HCT116 (cell line): ENCODE results near the gene GYS1. TPM values are rescaled to one million over a fixed set of nuclear protein-coding genes. Genes with fewer than 3 reads are reported as not detected.

Experiments used
- ATAC-seq: fragments of 200-7000 bp; cut with Tn5 transposase; 2 replicates; pipeline ENCODE4 v1.9.1; 2020; ENCODE audit warnings: mild to moderate bottlenecking, moderate library complexity
- Bru-seq: library from RNA; stranded (reverse); fragments of 400-500 nt; gene quantifications from one replicate; lab custom pipeline; 2021; lab: Mats Ljungman, UMichigan
- BruChase-seq, 2 experiments: library from RNA; stranded (reverse); fragments of 400-500 nt; gene quantifications; one replicate each; lab custom pipeline; 2021; lab: Mats Ljungman, UMichigan
- BruUV-seq: library from RNA; stranded (reverse); fragments of 400-500 nt; replicated peaks from 2 replicates; lab custom pipeline; 2021; lab: Mats Ljungman, UMichigan
- CTCF ChIA-PET: fragments of 300-600 bp; sonication (Branson Sonifier 250); formaldehyde crosslinking; loops from one replicate; lab custom pipeline; 2021; ENCODE audit warnings: antibody characterized with exemption; lab: Charles Lee
- POLR2A ChIA-PET: fragments of 300-600, 350-600 bp; sonication (Branson Sonifier 250); formaldehyde crosslinking; loops from one replicate; lab custom pipeline; 2021; ENCODE audit warnings: antibody characterized with exemption; lab: Charles Lee
- RAD21 ChIA-PET, 2 experiments: fragments of 300-600 bp; sonication (Branson Sonifier 250); formaldehyde crosslinking; loops; one replicate each; lab custom pipeline; 2023; ENCODE audit warnings: low total read pairs in 2 of 2; ENCODE audit not compliant: uncharacterized antibody in 2 of 2, unreplicated experiment in 2 of 2, low non-redundant PET in 1 of 2; lab: Charles Lee
- DNase-seq: peaks from one replicate; pipeline ENCODE4 v3.0.0-alpha.2; 2010; ENCODE audit warnings: low read depth, low spot score
- H2AFZ ChIP-seq: fragments of 200-600 bp; shearing (Covaris generic), sonication (generic); 2 replicates; pipeline ENCODE4 v1.6.1; 2017; ENCODE audit warnings: low read depth, mixed run types, mixed read lengths, antibody characterized with exemption, low read length; ENCODE audit not compliant: poor library complexity, severe bottlenecking
- H3K27ac ChIP-seq: 2 replicates; pipeline ENCODE4 v1.5.1; 2012; ENCODE audit warnings: low read depth, low read length
- H3K27me3 ChIP-seq: fragments of 200-600 bp; sonication (generic); 2 replicates; pipeline ENCODE4 v1.6.1; 2016; ENCODE audit warnings: mixed run types, low read length, mixed read lengths; ENCODE audit not compliant: insufficient read depth
- H3K36me3 ChIP-seq, 2 experiments: fragments of 200-500 bp in 1 of 2; fragments of 200-600 bp in 1 of 2; sonication (Bioruptor generic) in 1 of 2; sonication (generic) in 1 of 2; 2 replicates each; pipeline versions ENCODE4 v1.5.1 to v1.6.1; 2014 to 2016; ENCODE audit warnings: low read length in 2 of 2, inconsistent platforms in 1 of 2, mixed read lengths in 1 of 2, mixed run types in 1 of 2; ENCODE audit not compliant: insufficient read depth in 2 of 2, control insufficient read depth in 1 of 2
- H3K4me1 ChIP-seq, 2 experiments: fragments of 200-600 bp in 1 of 2; sonication (generic) in 1 of 2; 2 replicates each; pipeline versions ENCODE4 v1.5.1 to v1.6.1; 2012 to 2017; ENCODE audit warnings: low read length in 2 of 2, inconsistent platforms in 1 of 2, mild to moderate bottlenecking in 1 of 2, mixed read lengths in 1 of 2, mixed run types in 1 of 2, moderate library complexity in 1 of 2; ENCODE audit not compliant: insufficient read depth in 2 of 2, control insufficient read depth in 1 of 2
- H3K4me2 ChIP-seq: fragments of 200-600 bp; sonication (generic); 2 replicates; pipeline ENCODE4 v1.6.1; 2017; ENCODE audit warnings: mixed run types, low read length, mixed read lengths
- H3K4me3 ChIP-seq, 2 experiments: fragments of 200-600 bp in 1 of 2; sonication (generic) in 1 of 2; replicated peaks in 1 of 2; 2 replicates each; pipeline ENCODE4 v1.5.1; 2011 to 2016; ENCODE audit warnings: low read length in 2 of 2, control low read depth in 1 of 2, low read depth in 1 of 2, mild to moderate bottlenecking in 1 of 2, mixed read lengths in 1 of 2, mixed run types in 1 of 2
- H3K79me2 ChIP-seq: fragments of 200-600 bp; sonication (generic); 2 replicates; pipeline ENCODE4 v1.6.1; 2017; ENCODE audit warnings: mild to moderate bottlenecking, mixed run types, low read length, moderate library complexity, mixed read lengths; ENCODE audit not compliant: insufficient read depth
- H3K9ac ChIP-seq: fragments of 200-600 bp; sonication (generic); 2 replicates; pipeline ENCODE4 v1.6.1; 2016; ENCODE audit warnings: low read length, mixed read lengths
- H3K9me2 ChIP-seq: fragments of 200-600 bp; sonication (generic), shearing (Covaris generic); 2 replicates; pipeline ENCODE4 v1.6.1; 2017; ENCODE audit warnings: mixed run types, mild to moderate bottlenecking, moderate library complexity; ENCODE audit not compliant: insufficient read depth
- H3K9me3 ChIP-seq, 2 experiments: fragments of 200-500 bp in 1 of 2; fragments of 200-600 bp in 1 of 2; sonication (Bioruptor generic) in 1 of 2; sonication (generic) in 1 of 2; 2 replicates each; pipeline ENCODE4 v1.6.1; 2014 to 2017; ENCODE audit warnings: low read length in 2 of 2, mixed read lengths in 2 of 2, inconsistent platforms in 1 of 2, low read depth in 1 of 2, mild to moderate bottlenecking in 1 of 2, mixed run types in 1 of 2, moderate library complexity in 1 of 2; ENCODE audit not compliant: control insufficient read depth in 1 of 2, insufficient read depth in 1 of 2
- H4K20me1 ChIP-seq: fragments of 200-600 bp; sonication (generic), shearing (Covaris generic); 2 replicates; pipeline ENCODE4 v1.6.1; 2017; ENCODE audit warnings: mixed run types, mild to moderate bottlenecking, moderate library complexity; ENCODE audit not compliant: insufficient read depth
- CBX3 ChIP-seq: IDR thresholded peaks from 2 replicates; pipeline ENCODE4 v1.6.1; 2012; ENCODE audit warnings: low read depth
- EGR1 ChIP-seq: IDR thresholded peaks from 2 replicates; pipeline ENCODE4 v1.6.1; 2012; ENCODE audit warnings: low read depth
- ELF1 ChIP-seq: IDR thresholded peaks from 2 replicates; pipeline ENCODE4 v1.6.1; 2012; ENCODE audit warnings: low read depth, borderline replicate concordance
- EZH2phosphoT487 ChIP-seq: fragments of 200-600 bp; IDR thresholded peaks from 2 replicates; pipeline ENCODE4 v1.6.1; 2018; ENCODE audit warnings: antibody characterized with exemption, borderline replicate concordance
- POLR2A ChIP-seq: IDR thresholded peaks from 2 replicates; pipeline ENCODE4 v1.7.0; 2011; ENCODE audit warnings: borderline replicate concordance; ENCODE audit not compliant: insufficient read depth, insufficient read length; ENCODE audit errors: extremely low read depth
- POLR2AphosphoS5 ChIP-seq: IDR thresholded peaks from 2 replicates; pipeline ENCODE4 v1.6.1; 2011; ENCODE audit warnings: mild to moderate bottlenecking, low read depth, low read length, moderate library complexity
- SIN3A ChIP-seq: IDR thresholded peaks from 2 replicates; pipeline ENCODE4 v1.6.1; 2012; ENCODE audit warnings: low read depth
- SP1 ChIP-seq: IDR thresholded peaks from 2 replicates; pipeline ENCODE4 v1.6.1; 2012; ENCODE audit warnings: low read depth
- SRF ChIP-seq: IDR thresholded peaks from 2 replicates; pipeline ENCODE4 v1.6.1; 2012; ENCODE audit warnings: low read depth
- TCF7L2 ChIP-seq: IDR thresholded peaks from 2 replicates; pipeline ENCODE4 v1.7.0; 2011; ENCODE audit warnings: borderline replicate concordance, inconsistent platforms; ENCODE audit not compliant: insufficient read depth, insufficient read length; ENCODE audit errors: extremely low read depth
- YY1 ChIP-seq: IDR thresholded peaks from 2 replicates; pipeline ENCODE4 v1.6.1; 2011; ENCODE audit warnings: low read length, low read depth, moderate library complexity, mild to moderate bottlenecking; ENCODE audit not compliant: insufficient replicate concordance; ENCODE audit errors: extremely low read depth
- ZFX ChIP-seq: fragments of 450-650 bp; IDR thresholded peaks from 2 replicates; pipeline ENCODE4 v1.6.1; 2017
- intact Hi-C: fragments of 100-400 bp; cut with micrococcal nuclease; formaldehyde crosslinking; loops from 2 replicates; pipeline ENCODE4 v1.10.0; 2022
- long read RNA-seq: library from polyadenylated mRNA; unstranded; transcript quantifications from one replicate; pipeline ENCODE4 v2.0.0, GENCODE V29; 2021; ENCODE audit not compliant: unreplicated experiment
- polyA plus RNA-seq: library from polyadenylated mRNA; unstranded; fragments of >200 nt; gene quantifications from 2 replicates; pipeline ENCODE4 v1.2.1, GENCODE V29; 2012; ENCODE audit warnings: missing spikeins
- total RNA-seq: library from RNA; stranded (reverse); gene quantifications from one replicate; pipeline ENCODE4 v1.2.1, GENCODE V29; 2021; ENCODE audit not compliant: unreplicated experiment
- TF ChIP-seq, protein P1 (sequence below): IDR thresholded peaks from 2 replicates; pipeline ENCODE4 v1.6.1; 2012; ENCODE audit warnings: low read depth
- TF ChIP-seq, protein P2 (sequence below): IDR thresholded peaks from 2 replicates; pipeline ENCODE4 v1.6.1; 2012
- TF ChIP-seq, protein P3 (sequence below), 3 experiments: fragments of 200-600 bp in 1 of 3; sonication (generic) in 1 of 3; IDR thresholded peaks in 2 of 3; conservative IDR thresholded peaks in 1 of 3; 2 replicates each; pipeline ENCODE4 v1.5.1; 2012 to 2017; ENCODE audit warnings: low read depth in 2 of 3, low read length in 2 of 3, antibody characterized with exemption in 1 of 3, borderline replicate concordance in 1 of 3, control low read depth in 1 of 3, mild to moderate bottlenecking in 1 of 3, mixed read lengths in 1 of 3, mixed run types in 1 of 3, moderate library complexity in 1 of 3; ENCODE audit not compliant: insufficient read depth in 1 of 3

Gene GYS1
- total RNA-seq (50.7 TPM), Bru-seq, nascent RNA (percentile 63 among the genes with signal in this experiment), BruChase-seq, experiment 1, labeled RNA remaining after a 6-hour chase (percentile 77 among the genes with signal in this experiment), BruChase-seq, experiment 2, labeled RNA remaining after a 2-hour chase (percentile 78 among the genes with signal in this experiment)
- 43.9 and 57.3 TPM in 2 replicates for polyA plus RNA-seq
- long read RNA-seq, partial matches to known transcripts, result 20 of 23 reads
- long read RNA-seq, other reads (novel, unspliced or antisense), result 3 of 23 reads

DNA sequence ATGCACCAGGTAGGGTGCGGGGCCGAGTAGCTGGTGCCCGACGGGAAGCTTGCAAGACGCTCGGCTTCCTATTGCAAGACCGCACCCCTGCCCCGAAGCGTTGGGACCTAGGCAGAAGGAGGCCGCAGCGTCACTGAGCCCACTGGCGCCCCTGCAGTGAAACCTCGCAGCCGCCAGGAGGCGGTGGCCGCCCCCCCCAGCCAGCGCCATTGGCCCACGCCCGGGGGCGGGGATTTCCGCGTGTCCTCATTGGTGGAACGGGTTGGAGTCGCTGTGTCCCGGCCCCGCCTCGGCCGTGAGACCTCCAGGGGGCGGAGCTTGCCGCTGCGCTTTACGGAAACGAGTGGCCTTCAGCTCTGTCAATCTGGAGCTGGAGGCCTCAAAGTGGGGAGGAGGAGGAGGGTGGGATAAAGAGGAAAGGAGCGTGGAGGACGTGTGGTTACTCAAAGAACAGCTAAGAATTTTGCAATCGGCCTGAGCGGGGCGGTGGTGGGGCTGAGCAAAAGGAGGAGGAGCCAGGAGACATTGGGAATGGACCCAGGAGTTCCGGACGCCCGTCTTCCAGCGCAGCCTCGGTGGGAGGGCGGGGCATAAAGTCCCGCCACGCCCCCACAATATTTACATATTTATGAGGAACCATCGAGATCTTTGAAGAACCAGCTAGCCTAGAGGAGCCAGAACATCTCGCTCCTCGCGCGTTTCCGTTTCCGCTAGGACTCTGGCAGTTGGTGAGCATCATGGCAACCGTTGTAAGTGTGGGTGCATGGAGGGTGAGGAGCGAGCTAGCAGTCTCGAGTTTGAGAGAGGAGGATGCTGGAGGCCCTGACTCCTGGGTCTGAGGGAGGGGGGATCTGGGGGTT, at the start of gene GYS1, which contains the start of gene RUVBL2:
TSS of gene GYS1 (minus strand) at position 135 of the 860 bp plus-strand sequence. CDS start 197 bp downstream, outside the sequence.
TSS of gene RUVBL2 (plus strand) at position 713 of the 860 bp plus-strand sequence. CDS start at position 738, 25 bp downstream.
- ChIA-PET RAD21 (interaction anchor here (0.6 to 1.0 kb wide), 4 partner anchors 20 to 683 kb away, joined by 3 to 5 read pairs (median 4); partner anchors contain the start of gene NTF4 (in 1 of the 2)), POLR2A (interaction anchor here (0.6 to 3.1 kb wide), 23 partner anchors 10 to 683 kb away, joined by 3 to 17 read pairs (median 5); partner anchors contain the start of genes CGB7, DHDH, FTL and RPL18), CTCF (interaction anchor here (0.6 to 2.5 kb wide), 41 partner anchors 10 to 460 kb away, joined by 3 to 44 read pairs (median 4); partner anchors contain the start of genes ALDH16A1, BCAT2, CGB2 and CGB7)
- TF ChIP-seq TCF7L2 (peak; percentile 38), EGR1 (peak; percentile 71), POLR2A (peak; percentile 84), CBX3 (no peak), SRF (no peak), ZFX (peak; percentile 38; the same call in 1 of the 2 replicates), ELF1 (no peak), YY1 (peak; percentile 89), SP1 (peak; percentile 96), SIN3A (peak; percentile 63; the same call in 1 of the 2 replicates), POLR2AphosphoS5 (peak; percentile 96), EZH2phosphoT487 (no peak)
- TF ChIP-seq, protein P1, sequence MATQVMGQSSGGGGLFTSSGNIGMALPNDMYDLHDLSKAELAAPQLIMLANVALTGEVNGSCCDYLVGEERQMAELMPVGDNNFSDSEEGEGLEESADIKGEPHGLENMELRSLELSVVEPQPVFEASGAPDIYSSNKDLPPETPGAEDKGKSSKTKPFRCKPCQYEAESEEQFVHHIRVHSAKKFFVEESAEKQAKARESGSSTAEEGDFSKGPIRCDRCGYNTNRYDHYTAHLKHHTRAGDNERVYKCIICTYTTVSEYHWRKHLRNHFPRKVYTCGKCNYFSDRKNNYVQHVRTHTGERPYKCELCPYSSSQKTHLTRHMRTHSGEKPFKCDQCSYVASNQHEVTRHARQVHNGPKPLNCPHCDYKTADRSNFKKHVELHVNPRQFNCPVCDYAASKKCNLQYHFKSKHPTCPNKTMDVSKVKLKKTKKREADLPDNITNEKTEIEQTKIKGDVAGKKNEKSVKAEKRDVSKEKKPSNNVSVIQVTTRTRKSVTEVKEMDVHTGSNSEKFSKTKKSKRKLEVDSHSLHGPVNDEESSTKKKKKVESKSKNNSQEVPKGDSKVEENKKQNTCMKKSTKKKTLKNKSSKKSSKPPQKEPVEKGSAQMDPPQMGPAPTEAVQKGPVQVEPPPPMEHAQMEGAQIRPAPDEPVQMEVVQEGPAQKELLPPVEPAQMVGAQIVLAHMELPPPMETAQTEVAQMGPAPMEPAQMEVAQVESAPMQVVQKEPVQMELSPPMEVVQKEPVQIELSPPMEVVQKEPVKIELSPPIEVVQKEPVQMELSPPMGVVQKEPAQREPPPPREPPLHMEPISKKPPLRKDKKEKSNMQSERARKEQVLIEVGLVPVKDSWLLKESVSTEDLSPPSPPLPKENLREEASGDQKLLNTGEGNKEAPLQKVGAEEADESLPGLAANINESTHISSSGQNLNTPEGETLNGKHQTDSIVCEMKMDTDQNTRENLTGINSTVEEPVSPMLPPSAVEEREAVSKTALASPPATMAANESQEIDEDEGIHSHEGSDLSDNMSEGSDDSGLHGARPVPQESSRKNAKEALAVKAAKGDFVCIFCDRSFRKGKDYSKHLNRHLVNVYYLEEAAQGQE, result no peak
- TF ChIP-seq, protein P2, sequence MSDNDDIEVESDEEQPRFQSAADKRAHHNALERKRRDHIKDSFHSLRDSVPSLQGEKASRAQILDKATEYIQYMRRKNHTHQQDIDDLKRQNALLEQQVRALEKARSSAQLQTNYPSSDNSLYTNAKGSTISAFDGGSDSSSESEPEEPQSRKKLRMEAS, result peak; percentile 86
- TF ChIP-seq, protein P3, sequence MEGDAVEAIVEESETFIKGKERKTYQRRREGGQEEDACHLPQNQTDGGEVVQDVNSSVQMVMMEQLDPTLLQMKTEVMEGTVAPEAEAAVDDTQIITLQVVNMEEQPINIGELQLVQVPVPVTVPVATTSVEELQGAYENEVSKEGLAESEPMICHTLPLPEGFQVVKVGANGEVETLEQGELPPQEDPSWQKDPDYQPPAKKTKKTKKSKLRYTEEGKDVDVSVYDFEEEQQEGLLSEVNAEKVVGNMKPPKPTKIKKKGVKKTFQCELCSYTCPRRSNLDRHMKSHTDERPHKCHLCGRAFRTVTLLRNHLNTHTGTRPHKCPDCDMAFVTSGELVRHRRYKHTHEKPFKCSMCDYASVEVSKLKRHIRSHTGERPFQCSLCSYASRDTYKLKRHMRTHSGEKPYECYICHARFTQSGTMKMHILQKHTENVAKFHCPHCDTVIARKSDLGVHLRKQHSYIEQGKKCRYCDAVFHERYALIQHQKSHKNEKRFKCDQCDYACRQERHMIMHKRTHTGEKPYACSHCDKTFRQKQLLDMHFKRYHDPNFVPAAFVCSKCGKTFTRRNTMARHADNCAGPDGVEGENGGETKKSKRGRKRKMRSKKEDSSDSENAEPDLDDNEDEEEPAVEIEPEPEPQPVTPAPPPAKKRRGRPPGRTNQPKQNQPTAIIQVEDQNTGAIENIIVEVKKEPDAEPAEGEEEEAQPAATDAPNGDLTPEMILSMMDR (IDR thresholded peaks at IDR 0.05 in 2 of 3, conservative IDR thresholded peaks at IDR 0.05 in 1 of 3; ENCODE audit: borderline replicate concordance in 1 of 3, insufficient read depth in 1 of 3, low read depth in 2 of 3, low read length in 2 of 3), result peak; percentile 73 to 85 (median 85)
- Histone ChIP-seq H3K9me3 (no peaks in the 10 kb centered on the region), H2AFZ (no peak within 1 kb of the TSS), H4K20me1 (peaks cover 14% of the 10 kb centered on the region; the same call in 1 of the 2 replicates), H3K4me1 (peaks cover 15 to 34% of the 10 kb centered on the region in 2 experiments), H3K4me3 (peak within 1 kb of the TSS; percentile 75 to 77), H3K36me3 (peaks cover 5 to 8% of the 10 kb centered on the region in 2 experiments; a peak in 1 of 4 replicates), H3K4me2 (peak within 1 kb of the TSS; percentile 92), H3K79me2 (peaks cover 73% of the 10 kb centered on the region), H3K9ac (peak within 1 kb of the TSS; percentile 97), H3K27ac (peak within 1 kb of the TSS; percentile 75), H3K9me2 (no peaks in the 10 kb centered on the region), H3K27me3 (no peaks in the 10 kb centered on the region)
- intact Hi-C loops, result no loop called here
- BruUV-seq, result no TSS peak
- ATAC-seq, result peak; percentile 91
- DNase-seq, result peak; percentile 99
